RKO (cell line): ENCODE measurements around the gene APBA2.
"Not testable (repeated sequence)": the region's sequence is repeated elsewhere in the genome, so short reads cannot be mapped to it uniquely, and the experiment has no call there.

Experiments used
- DNase-seq: peaks from one replicate; pipeline ENCODE4 v3.0.0-alpha.2; 2016; ENCODE audit warnings: low spot score

Gene APBA2

DNA sequence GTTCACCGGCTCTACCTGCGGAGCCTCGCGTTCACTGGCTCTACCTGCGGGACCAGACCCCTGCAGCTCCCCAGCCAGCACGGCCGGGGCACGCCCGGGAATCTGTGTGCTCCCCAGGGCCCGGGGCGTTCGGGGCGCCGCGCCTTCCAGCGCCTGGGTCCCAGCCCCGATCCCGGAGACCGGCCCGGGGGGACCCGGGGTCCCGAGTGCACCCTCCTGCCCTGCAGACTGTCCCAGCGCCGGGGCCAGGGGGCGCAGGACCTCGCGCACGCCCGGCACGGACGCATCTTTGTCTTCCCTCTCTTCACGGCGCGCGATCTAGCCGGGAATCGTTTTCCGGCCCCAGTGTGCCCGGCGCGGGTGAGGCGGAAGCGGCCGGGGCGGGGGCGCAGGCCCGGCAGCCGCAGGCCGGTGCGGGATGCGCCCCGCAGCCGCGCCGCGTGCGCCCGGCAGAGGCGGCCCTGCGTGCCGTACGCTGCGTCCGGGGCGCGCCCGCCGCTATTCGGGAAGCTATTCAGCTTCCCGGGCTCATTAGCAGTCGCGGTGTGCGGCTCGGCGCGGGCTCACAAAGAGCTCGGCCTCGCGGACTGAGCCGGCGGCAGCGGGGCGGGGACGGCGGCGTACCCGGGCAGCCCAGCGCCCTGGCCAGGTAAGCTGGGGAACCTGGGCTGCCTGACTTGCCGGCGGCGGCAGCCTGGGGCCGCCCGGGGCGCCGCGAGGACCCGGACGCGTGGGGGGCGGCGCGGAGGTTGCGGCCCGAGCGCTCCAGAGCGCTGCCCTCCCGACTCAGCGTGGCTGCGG, at the start of gene APBA2:
APBA2 (plus strand) TSS at position 345 of the 801 bp plus-strand sequence. CDS start 167,911 bp downstream, outside the sequence.
- DNase-seq = no peak

GRCh38 chr15:28840285-28840684, 45.5 kb upstream of the APBA2 start:
- not testable (repeated sequence) for DNase-seq

- not testable (repeated sequence) for DNase-seq
Observed at GRCh38 chr15:28842210-28842609, 43.6 kb upstream of the APBA2 start.

GRCh38 chr15:28843520-28843919, 42.3 kb upstream of the APBA2 start:
- DNase-seq = not testable (repeated sequence)

DNA sequence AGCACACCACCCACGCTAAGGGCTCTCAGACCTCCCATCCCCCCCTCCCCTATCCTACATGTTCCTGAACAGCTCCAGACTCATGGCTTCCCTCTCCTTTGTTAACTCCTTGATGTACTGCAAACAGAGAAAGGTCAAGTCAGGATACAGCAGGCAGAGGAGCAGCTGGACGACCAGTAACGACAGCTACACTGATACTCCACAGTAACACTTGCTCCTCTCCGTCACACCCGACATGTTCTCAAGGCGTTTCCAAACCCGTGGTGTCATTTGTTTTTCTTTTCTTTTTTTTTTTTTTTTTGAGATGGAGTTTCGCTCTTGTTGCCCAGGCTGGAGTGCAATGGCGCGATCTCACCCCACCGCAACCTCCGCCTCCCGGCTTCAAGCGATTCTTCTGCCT, 41.6 kb upstream of the APBA2 start:
- not testable (repeated sequence) for DNase-seq

DNA sequence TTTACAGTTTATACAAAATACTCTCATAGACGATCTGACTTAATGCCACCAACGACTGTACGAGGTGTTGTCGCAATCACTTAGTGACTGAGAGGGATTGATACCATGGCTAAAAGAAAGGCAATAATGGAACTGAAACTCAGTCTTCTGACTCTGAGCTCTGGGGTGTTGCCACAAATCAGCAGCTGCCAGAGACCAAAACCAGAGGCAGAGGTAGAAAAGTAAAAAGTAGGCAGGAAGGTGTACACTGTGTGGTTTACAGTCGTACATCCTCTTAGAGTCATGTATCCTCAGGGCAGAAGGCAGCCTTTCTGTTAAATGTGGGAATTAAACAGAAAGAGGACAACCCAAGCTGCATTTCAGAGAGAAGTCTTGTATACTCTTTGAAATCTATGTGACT, 38.5 kb upstream of the APBA2 start:
- DNase-seq = not testable (repeated sequence)

DNA sequence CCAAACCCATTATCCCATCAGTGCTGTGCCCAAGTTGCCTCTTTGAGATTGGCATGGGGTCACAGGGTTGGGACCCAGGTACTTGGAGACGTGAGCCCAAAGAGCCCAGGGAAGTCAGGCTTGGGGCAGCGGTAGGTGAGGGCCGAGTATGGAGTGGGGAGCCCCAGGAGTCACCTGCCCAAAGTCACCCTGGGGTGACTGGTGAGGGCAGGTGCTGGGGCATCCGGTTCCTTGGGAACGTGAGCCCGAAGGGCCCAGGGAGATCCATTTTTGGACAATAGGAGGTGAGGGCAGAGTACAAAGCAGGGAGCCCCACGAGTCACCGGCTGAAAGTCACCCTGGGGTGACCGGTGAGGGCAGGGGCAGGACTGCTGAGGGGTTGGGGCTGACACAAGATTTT, 37.8 kb upstream of the APBA2 start:
- DNase-seq = not testable (repeated sequence)

GRCh38 chr15:28848521-28848920, 37.3 kb upstream of the APBA2 start, which contains the start of gene GOLGA6L7:
GOLGA6L7 (minus strand) TSS chr15:28848644; CDS start chr15:28848549, 95 bp downstream.
- not testable (repeated sequence) for DNase-seq

GRCh38 chr15:28849271-28849670, 36.5 kb upstream of the APBA2 start:
- not testable (repeated sequence) for DNase-seq

- not testable (repeated sequence) for DNase-seq
Observed at GRCh38 chr15:28849766-28850165, 36.0 kb upstream of the APBA2 start.

DNA sequence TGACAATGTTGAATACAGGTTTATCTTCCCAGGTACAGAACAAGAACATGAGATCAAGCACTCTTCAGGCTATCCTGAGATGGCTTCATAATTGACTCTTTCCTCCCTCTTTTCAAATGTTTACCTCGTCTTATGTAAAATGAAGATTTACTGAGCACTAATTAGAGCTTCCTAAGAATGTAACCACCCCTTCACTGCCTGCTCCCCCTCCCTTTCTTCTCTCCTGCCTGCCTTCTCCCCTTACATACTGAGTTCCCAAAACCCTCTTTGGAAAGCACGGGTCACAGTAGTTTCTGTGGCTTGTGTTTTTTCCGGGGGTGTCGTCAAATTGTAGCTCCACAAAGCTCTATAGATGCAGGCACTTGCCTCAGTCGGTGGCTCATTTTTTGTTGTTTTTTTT, 32.1 kb upstream of the APBA2 start:
- not testable (repeated sequence) for DNase-seq

GRCh38 chr15:28854578-28854977, 31.2 kb upstream of the APBA2 start:
- DNase-seq = not testable (repeated sequence)

- DNase-seq = no peak
Observed at GRCh38 chr15:28861031-28861534, 24.7 kb upstream of the APBA2 start.

GRCh38 chr15:28861589-28862293, 24.0 kb upstream of the APBA2 start:
- DNase-seq = not testable (repeated sequence)

- DNase-seq = no peak
Observed at GRCh38 chr15:28868744-28869345, 16.9 kb upstream of the APBA2 start.

DNA sequence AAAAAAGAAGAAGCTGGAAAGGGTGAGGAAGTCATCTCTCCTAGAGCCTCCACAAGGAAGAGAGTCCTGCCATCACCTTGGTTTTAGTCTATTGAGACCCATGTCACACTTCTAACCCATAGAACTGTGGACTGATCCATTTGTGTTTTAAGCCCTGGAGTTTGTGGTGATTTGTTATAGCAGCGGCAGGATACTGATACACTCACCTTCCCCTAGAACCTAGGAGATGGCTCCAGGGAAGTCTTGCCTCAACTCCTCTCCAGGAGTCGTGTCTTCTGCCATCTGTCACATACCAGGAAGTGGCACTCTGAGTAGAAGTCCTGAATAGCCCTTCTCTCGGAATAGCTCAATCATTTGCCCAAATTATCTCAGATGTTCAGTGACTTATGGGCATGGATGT, 14.6 kb upstream of the APBA2 start:
- no peak for DNase-seq

DNA sequence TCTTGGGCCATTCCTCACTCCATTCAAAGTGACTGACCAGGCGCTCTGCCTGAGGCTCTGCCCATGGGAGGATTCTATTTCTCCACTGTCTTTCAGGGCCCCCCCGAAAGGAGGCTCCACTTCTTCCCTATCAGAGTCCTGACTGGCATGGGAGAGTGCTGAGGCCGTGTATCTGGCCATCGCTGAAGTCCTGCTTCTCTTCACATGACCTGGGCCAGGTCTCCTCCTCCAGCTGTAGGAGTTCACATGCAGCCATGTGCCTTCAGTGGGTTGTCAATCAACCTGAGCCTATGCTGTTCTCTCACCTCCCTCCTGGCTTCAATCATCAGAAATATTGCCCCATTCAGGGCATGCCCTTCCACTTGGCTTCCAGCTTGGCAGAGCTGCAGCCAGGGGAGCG, 12.8 kb upstream of the APBA2 start:
- no peak for DNase-seq

- no peak for DNase-seq
Observed at GRCh38 chr15:28873585-28874190, 12.1 kb upstream of the APBA2 start.

DNA sequence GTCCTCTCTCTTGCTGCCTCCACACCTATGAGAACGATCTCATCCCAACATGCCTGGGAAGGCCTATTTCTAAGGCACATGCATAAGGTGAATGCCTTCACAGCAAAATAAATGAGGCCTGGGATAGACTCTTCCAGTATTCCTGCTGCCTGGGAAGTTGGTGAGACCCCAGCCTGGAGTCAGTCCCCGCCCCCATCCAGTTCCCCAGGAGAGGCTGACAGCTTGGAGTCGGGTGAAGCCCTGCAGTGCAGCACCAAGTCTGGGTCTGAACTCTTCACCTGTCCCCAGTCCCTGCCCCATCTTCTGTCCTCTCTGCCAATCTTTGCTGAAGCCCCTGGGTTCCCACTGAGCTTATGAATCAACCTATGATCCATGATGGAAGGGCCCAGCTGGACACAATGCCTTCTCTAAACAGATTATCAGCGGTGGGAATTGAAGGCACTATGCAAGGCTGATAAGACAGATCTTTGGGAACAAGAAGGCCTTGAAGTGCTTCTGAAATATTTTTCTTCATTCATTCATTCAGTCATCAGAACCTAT, 10.2 kb upstream of the APBA2 start:
- DNase-seq = no peak

DNA sequence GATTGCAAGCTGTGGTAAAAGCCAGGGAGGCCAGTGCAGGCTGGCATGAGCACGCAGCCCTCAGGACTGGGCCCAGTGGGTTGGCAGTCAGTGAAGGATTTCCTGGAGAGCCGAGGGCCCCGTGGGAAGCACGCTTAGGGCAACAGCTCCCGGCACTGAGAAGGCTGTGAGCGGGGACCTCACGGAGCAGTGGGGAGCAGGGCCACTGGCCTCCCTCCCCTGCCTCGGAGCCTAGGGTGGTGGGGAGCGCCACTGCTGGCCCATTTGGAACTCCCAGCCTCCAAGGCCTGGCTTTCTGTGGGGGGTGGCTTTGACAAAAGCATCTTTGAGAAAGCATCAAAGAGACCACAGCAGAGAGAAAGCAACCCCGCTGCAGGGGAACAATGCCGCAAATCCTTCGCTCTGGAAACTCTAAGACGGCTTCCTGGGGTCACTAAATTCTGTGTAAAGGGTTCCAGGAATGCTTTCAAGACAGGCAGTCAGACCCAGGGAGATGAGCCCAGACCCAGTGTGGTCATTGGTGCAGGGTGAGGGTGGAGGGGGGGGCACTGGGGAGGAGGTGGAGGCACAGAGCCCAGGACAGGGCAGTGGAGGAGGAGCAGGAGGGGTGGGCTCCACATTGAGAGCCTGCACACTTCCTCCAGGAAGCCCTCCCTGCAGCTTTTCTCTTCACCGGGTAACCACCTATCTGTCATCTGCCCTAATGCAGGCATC, 9.5 kb upstream of the APBA2 start:
- no peak for DNase-seq

DNA sequence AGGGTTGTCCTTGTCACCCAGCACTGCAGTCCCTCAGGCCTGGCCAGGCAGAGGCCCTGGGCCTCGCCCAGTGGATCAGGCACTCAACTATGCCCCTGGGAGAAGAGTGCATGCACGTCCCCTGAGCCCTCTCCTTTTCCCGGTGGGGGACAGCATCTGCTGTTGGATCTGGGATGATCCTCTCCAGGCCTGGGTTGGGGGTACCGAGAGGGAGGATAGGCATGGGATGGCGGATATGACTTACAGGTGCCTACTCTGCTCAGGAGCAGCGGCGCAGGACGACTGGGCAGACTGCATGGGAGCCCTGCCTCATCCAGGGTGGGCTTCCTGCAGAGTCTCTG, 9.0 kb upstream of the APBA2 start:
- no peak for DNase-seq
